SK-N-SH treated with all-trans-retinoic acid at 6 μM for 48 hours (cell line): ENCODE data around the gene STK32B.

Experiments used
- BACH2 ChIP-seq: fragments of 250-450 bp; sonication (Bioruptor Pico); IDR thresholded peaks from 2 replicates; pipeline ENCODE4 v1.9.0; 2021; ENCODE audit warnings: mild to moderate bottlenecking, borderline replicate concordance
- SNAI2 ChIP-seq: fragments of 250-450 bp; sonication (Bioruptor Pico); IDR thresholded peaks from 2 replicates; pipeline ENCODE4 v1.5.0; 2020; ENCODE audit warnings: mild to moderate bottlenecking, moderate library complexity
- TOX ChIP-seq: fragments of 250-450 bp; sonication (Bioruptor Pico); IDR thresholded peaks from 2 replicates; pipeline ENCODE4 v1.8.0; 2021; ENCODE audit warnings: mild to moderate bottlenecking, moderate library complexity, borderline replicate concordance
- ZFP30 ChIP-seq: fragments of 450-650 bp; formaldehyde crosslinking; IDR thresholded peaks from 2 replicates; pipeline ENCODE4 v1.5.0; 2022; ENCODE audit warnings: mild to moderate bottlenecking, moderate library complexity
- ZNF70 ChIP-seq: fragments of 450-650 bp; formaldehyde crosslinking; IDR thresholded peaks from 2 replicates; pipeline ENCODE4 v1.5.0; 2020; ENCODE audit warnings: mild to moderate bottlenecking, moderate library complexity
- TF ChIP-seq, protein P1 (sequence below): fragments of 250-450 bp; sonication (Bioruptor Pico); IDR thresholded peaks from 2 replicates; pipeline ENCODE4 v1.8.0; 2020; ENCODE audit warnings: mild to moderate bottlenecking, moderate library complexity, borderline replicate concordance
- TF ChIP-seq, protein P2 (sequence below): fragments of 250-450 bp; sonication (Bioruptor Pico); IDR thresholded peaks from 2 replicates; pipeline ENCODE4 v1.5.1; 2020; ENCODE audit warnings: low read depth, mild to moderate bottlenecking, moderate library complexity

DNA sequence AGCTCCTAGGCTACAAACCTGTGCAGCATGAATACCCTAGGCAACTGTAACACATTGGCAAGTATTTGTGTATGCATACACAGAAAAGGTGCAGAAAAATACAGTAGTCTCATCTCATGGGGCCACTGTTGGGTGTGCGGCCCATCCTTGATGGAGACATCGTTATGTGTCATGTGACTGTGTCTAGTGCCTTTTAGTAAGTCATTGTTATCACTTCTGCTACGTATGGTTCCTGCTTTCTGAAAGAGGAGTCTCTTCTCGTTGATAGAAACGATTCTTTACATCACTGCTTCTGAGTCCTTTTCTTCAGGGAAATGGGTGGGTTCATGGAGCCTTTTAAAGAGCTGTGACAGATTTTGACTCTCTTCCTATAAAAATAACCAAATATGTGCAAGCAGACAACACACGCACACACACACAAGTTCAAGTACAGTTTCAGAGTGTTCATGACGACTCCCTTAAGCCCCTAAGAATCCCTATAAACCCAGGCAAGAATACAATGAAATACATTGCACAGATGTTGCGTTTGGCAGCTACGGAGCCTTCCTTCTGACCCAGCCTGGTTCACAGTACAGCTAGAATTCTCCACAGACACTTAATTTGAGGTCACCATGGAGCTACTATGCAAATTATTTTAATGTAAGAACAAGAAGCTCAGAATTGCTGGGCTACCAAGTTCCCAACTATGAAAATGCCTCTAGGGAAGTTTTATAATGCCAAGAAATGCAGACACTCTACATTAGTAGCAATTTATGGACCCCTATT is 10.2 kb upstream of the STK32B start:
- TF ChIP-seq BACH2 (CRISPR knock-in tag), result no peak
- TF ChIP-seq ZFP30 (CRISPR knock-in tag), result no peak
- no peak for TF ChIP-seq ZNF70 (CRISPR knock-in tag)
- no peak for TF ChIP-seq SNAI2 (CRISPR knock-in tag)
- no peak for TF ChIP-seq TOX (CRISPR knock-in tag)
- TF ChIP-seq, protein P1, sequence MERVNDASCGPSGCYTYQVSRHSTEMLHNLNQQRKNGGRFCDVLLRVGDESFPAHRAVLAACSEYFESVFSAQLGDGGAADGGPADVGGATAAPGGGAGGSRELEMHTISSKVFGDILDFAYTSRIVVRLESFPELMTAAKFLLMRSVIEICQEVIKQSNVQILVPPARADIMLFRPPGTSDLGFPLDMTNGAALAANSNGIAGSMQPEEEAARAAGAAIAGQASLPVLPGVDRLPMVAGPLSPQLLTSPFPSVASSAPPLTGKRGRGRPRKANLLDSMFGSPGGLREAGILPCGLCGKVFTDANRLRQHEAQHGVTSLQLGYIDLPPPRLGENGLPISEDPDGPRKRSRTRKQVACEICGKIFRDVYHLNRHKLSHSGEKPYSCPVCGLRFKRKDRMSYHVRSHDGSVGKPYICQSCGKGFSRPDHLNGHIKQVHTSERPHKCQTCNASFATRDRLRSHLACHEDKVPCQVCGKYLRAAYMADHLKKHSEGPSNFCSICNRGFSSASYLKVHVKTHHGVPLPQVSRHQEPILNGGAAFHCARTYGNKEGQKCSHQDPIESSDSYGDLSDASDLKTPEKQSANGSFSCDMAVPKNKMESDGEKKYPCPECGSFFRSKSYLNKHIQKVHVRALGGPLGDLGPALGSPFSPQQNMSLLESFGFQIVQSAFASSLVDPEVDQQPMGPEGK, result no peak
- TF ChIP-seq, protein P2, sequence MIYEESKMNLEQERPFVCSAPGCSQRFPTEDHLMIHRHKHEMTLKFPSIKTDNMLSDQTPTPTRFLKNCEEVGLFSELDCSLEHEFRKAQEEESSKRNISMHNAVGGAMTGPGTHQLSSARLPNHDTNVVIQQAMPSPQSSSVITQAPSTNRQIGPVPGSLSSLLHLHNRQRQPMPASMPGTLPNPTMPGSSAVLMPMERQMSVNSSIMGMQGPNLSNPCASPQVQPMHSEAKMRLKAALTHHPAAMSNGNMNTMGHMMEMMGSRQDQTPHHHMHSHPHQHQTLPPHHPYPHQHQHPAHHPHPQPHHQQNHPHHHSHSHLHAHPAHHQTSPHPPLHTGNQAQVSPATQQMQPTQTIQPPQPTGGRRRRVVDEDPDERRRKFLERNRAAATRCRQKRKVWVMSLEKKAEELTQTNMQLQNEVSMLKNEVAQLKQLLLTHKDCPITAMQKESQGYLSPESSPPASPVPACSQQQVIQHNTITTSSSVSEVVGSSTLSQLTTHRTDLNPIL (CRISPR knock-in tag), result no peak
